Omental fat pad (tissue), 4 donors: ENCODE measurements around the gene ATPAF1. TPM values are rescaled to one million over a fixed set of nuclear protein-coding genes. Genes with fewer than 3 reads are reported as not detected.

Experiments
- ATAC-seq: fragments of 150-250 bp; one replicate; pipeline ENCODE4 v1.9.1; 2016; ENCODE audit warnings: mild to moderate bottlenecking, moderate library complexity; ENCODE audit not compliant: low FRiP score
- DNase-seq: peaks from one replicate; pipeline ENCODE4 v3.0.0-alpha.2; 2019; ENCODE audit warnings: low spot score
- total RNA-seq, 4 donors: library from RNA; depleted of rRNA; stranded (reverse); fragments of >200 nt; gene quantifications; one replicate each; pipeline ENCODE4 v1.1.0, GENCODE V29; 2016
- TF ChIP-seq, protein P1 (sequence below), 3 donors: fragments of 450-650 bp; IDR thresholded peaks; one replicate each; pipeline ENCODE4 v1.5.1; 2016 to 2017; ENCODE audit warnings: antibody characterized with exemption in 3 of 3, mild to moderate bottlenecking in 3 of 3, moderate library complexity in 2 of 3

Gene ATPAF1
- total RNA-seq, 4 donors from 2014 or later: 33.1 to 83.6 (median 57.0) TPM

DNA sequence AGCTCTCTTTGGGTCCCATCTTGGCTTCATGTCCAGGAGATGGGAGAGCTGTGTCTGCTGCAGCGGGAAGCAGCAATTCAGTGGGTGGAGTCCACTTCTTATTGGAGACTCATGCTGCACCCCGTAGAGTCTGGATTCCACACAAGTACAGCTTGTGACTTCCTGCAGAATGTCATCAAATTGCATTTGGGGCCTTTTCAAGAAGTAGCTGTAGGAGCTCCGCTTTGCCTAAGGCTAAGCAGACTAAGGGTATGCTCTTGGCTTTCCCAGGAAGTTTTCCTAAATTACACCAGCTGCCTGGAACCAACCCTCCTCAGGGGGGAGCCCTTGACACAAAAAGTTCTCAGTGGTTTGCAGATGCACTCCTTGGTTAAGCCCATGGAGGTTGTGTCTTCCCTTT is 45.8 kb downstream of the ATPAF1 start:
- DNase-seq (no peak), ATAC-seq (no peak)
- TF ChIP-seq, protein P1, sequence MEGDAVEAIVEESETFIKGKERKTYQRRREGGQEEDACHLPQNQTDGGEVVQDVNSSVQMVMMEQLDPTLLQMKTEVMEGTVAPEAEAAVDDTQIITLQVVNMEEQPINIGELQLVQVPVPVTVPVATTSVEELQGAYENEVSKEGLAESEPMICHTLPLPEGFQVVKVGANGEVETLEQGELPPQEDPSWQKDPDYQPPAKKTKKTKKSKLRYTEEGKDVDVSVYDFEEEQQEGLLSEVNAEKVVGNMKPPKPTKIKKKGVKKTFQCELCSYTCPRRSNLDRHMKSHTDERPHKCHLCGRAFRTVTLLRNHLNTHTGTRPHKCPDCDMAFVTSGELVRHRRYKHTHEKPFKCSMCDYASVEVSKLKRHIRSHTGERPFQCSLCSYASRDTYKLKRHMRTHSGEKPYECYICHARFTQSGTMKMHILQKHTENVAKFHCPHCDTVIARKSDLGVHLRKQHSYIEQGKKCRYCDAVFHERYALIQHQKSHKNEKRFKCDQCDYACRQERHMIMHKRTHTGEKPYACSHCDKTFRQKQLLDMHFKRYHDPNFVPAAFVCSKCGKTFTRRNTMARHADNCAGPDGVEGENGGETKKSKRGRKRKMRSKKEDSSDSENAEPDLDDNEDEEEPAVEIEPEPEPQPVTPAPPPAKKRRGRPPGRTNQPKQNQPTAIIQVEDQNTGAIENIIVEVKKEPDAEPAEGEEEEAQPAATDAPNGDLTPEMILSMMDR (IDR thresholded peaks at IDR 0.05): no peak

DNA sequence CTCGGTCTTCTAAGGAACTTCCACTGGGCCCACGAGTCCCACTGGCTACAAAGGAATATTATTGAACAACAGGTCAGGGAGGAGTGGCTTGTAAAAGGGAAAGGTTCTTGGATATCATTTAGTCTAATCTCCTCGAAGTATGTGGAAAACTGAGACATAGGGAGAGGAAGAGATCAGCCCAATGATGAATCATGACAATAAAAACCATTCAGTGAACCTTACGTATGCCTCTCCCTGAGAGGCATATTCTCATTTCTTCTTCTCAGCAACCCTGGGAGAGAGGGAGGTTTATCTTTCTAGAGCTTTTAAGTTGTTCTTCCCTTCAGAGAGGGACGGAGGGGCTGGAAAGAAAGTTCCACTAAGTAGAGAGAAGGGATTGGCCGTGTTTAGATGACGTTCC is 46.2 kb downstream of the ATPAF1 start:
- no peak for ATAC-seq
- TF ChIP-seq, protein P1 (IDR thresholded peaks at IDR 0.05): no peak
- DNase-seq: no peak

DNA sequence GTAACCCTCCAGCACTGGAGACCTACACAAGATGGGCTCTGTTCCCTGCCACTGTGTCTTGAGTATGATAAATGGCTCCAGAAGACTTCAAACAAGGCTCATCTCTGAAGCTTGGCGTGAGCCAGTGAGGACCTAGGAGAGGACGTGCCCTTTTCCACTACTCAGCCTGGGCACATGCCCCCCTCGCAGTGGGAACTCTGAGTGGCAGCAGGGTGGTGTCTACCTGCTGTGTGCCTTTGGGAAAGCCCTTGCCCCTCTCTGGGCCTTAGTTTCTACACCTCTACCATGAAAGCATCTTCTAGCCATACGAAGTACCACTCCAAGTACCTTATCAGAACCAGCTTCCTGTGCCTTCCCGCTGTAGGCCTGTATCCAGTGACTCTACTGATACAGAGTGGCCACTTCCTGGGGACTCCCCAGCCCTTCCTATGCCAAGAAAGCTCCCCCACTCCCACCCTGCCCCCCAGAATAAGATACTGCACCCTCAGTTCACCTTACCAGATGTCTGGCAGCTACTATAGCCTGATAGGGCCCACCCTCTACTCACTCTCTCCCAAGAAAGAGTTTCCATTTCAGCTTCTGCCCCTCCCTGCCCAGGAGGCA is 48.4 kb downstream of the ATPAF1 start:
- TF ChIP-seq, protein P1 (IDR thresholded peaks at IDR 0.05): no peak
- ATAC-seq: no peak
- no peak for DNase-seq

DNA sequence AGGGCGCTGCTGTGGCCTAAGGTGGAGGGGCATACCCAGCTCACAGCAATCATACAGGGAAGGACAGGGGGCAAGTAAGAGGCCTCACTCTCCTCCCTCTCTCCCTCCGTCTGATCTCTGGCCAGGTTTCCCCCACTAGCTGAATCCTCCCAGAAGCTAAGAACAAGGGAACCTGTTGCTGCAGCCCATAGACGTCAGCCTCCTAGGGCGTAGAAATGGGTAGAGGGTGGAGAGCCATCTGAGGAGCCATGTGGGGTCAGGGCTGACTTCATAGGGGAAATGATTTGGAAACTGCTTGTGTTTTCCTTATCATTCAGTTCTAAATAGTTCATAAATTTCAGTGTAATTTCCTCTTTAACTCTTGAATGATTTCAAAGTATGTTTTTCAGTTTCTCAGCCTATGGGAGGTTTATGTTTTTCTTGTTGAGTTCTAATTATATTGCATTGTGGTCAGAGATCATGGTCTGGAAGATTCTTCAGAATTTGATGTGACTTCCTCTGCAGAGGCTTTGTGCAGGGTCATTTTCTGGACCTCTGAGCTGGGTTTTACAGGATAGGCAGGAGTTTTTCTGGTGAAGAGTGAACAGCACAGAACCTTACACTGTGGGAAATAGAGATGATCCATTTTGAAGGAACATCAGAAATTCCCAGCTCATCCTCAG is 49.3 kb downstream of the ATPAF1 start:
- DNase-seq: no peak
- TF ChIP-seq, protein P1 (IDR thresholded peaks at IDR 0.05): no peak
- ATAC-seq: no peak

DNA sequence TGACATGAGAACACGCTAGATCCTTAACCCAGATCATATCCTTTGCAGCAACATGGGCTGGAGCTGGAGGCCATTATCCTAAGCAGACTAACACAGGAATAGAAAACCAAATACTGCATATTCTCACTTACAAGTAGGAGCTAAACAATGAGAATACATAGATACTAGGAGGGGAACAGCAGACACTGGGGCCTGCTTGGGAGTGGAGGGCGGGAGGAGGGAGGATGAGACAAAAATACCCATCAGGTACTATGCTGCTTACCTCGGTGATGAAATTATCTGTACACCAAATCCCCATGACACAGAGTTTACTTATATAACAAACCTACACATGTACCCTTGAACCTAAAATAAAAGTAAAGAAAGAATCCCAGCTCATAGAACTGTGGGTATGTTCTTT is 50.3 kb downstream of the ATPAF1 start:
- DNase-seq (no peak), ATAC-seq (no peak)
- TF ChIP-seq, protein P1 (IDR thresholded peaks at IDR 0.05): no peak

DNA sequence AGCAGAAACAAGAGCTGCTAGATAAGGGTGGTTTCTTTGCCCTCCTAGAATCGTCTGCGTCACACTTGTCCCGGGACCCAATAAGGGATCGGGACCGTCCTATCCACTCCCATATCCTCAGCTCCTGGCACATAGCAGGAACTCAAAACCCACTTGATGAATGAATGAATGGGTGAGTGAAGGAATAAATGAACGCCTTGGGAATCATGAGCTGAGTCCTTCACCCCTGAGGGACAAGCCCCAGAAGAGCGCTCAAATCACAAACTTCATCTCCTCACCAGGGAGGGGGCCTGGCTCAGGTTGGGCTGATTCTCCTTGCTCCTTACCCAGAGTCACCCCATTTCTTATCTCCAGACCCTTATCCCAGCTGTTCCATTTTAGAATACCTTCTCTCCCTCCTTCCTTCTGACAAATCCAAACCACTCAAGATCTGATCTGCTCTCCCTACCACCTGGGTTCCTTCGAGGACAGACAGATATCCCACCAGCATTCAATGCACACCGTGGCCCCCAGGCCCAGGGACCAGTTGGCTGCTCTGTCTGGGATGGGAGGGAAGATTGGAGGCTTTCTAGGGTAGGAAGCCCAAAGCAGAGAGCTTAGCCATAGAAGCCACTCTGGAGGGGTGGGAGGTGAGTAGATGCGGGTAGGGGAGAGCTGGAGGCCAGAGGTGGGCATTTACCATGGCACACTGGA is 50.9 kb downstream of the ATPAF1 start:
- TF ChIP-seq, protein P1 (IDR thresholded peaks at IDR 0.05): no peak
- peak; percentile 11 for ATAC-seq
- no peak for DNase-seq
